GM12864 (cell line): Measurements from ENCODE around the gene HSPBP1.

Source experiments
- DNase-seq: peaks from one replicate; pipeline ENCODE4 v3.0.0-alpha.2; 2011; ENCODE audit warnings: low read depth
- H3K4me3 ChIP-seq: 2 replicates; pipeline ENCODE4 v1.5.1; 2011; ENCODE audit warnings: mild to moderate bottlenecking, low read depth, low read length, control low read depth
- TF ChIP-seq, protein P1 (sequence below): IDR thresholded peaks from 2 replicates; pipeline ENCODE4 v1.5.1; 2011; ENCODE audit warnings: low read depth, mild to moderate bottlenecking, moderate library complexity, low read length, control low read depth, inconsistent platforms; ENCODE audit errors: missing control alignments

Gene HSPBP1

DNA sequence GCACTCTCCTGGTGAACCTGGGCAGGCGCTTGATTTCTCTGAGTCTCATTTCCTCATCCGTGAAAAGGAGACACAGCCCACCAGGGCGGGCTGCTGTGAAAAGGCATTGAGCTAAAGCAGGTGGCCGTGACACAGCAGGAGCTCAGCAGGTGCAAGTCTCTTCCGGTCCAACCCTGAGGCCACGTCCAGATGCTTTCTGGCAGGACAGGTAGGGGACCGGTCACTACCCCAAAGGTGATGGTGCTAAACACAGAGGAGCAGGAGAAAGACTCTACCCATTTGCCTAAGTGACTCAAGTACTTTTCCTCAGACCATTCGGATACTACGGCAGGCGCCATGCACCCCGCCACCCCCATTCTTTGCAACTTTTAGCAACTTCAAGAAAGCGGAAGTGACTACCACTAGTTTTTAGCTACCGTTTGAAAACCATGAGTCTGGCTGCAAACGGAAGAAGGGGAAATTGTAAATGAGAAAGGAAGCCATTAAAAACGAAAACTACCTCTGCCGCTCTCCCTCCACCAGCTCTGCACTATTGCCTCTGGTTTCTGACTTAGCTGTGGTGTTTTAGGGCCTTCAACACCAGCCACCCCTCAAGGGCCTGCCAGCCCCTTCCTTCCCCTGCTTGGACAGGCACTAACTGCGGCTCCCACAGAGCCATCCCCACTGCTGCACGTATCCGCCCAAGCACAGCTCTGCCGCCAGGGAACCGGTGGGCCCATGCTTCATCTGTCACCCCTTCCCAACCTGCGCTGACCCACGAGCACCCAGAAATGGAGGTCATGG, 25.9 kb downstream of the HSPBP1 start:
- DNase-seq = peak; percentile 83
- peak overlapping the region; percentile 93 for H3K4me3 ChIP-seq
- TF ChIP-seq, protein P1, sequence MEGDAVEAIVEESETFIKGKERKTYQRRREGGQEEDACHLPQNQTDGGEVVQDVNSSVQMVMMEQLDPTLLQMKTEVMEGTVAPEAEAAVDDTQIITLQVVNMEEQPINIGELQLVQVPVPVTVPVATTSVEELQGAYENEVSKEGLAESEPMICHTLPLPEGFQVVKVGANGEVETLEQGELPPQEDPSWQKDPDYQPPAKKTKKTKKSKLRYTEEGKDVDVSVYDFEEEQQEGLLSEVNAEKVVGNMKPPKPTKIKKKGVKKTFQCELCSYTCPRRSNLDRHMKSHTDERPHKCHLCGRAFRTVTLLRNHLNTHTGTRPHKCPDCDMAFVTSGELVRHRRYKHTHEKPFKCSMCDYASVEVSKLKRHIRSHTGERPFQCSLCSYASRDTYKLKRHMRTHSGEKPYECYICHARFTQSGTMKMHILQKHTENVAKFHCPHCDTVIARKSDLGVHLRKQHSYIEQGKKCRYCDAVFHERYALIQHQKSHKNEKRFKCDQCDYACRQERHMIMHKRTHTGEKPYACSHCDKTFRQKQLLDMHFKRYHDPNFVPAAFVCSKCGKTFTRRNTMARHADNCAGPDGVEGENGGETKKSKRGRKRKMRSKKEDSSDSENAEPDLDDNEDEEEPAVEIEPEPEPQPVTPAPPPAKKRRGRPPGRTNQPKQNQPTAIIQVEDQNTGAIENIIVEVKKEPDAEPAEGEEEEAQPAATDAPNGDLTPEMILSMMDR = peak; percentile 14

DNA sequence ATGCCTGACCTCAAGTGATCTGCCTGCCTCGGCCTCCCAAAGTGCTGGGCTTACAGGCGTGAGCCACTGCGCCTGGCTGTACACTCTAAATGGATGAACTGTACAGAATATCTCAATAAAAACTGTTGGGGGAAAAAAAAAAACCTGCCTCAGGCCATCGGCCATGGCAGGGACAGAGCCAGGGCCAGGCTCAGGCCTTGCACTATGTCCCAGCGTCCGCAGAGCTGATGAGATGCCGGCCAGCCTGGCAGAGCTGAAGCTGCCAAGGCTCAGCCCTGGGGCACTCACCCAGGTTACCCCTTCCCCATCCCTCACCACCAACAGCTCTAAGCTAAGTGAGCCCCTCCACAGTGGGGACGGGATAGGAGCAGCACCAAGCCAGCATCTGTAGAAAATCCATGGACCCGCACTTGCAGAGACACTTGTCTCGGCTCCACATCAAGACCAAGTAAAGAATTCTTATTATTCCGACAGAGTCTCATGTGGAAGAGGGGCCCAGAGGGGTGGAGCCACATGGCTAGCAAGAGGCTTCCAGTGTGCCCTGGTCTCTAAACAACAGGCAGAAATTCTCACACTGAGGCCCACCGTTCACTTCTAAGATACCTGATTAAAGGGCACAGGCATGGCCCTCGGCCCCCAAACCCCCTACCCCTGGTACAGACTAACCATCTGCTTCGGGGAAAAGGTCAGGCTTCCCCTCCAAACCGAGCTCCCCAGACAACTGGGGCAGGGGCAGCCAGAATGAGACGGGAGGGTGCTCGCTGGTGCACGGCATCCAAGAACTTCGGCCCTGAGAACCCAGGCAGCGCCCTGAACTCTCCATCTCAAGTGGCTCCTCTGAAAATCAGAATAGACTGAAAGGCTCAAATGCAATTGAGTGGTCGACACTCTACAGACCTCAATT, 26.9 kb downstream of the HSPBP1 start:
- TF ChIP-seq, protein P1 = no peak
- H3K4me3 ChIP-seq = peak overlapping the region; percentile 93
- DNase-seq = no peak

DNA sequence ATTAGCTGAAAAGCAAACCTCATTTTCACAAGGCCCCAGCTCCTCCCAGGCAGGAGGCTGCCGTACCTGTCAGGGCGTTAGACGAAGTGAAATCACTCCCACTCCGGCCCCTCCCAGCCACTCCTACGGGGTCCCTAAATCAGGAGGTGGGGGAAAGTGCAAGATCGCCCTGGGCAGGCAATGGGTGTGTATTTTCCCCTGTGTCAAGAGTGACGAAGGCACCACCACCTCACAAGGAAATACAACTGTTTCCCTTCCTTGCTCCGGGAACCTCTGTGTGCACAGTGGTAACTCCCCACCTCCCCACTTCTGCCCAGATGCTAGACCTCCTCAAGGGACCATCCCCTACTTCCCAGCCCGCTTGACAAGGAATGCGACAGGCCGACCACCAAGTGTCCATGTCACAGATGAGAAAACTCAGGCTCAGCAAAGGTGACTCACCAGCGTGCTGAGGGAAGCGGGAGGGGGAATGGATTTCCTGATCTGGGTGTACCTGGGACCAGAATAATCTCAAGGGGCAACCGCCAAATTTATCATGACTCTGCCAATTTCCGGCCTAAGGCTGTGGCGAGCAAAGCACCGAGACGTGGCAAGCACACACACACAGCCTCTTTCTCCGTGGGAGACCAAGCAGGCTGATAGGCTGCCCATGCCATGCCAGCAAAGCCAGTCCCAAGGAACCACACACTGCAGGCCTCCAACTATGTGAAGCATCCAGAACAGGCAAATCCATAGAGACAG, 28.4 kb downstream of the HSPBP1 start:
- peak overlapping the region; percentile 6 for H3K4me3 ChIP-seq
- TF ChIP-seq, protein P1 = no peak
- DNase-seq = no peak

DNA sequence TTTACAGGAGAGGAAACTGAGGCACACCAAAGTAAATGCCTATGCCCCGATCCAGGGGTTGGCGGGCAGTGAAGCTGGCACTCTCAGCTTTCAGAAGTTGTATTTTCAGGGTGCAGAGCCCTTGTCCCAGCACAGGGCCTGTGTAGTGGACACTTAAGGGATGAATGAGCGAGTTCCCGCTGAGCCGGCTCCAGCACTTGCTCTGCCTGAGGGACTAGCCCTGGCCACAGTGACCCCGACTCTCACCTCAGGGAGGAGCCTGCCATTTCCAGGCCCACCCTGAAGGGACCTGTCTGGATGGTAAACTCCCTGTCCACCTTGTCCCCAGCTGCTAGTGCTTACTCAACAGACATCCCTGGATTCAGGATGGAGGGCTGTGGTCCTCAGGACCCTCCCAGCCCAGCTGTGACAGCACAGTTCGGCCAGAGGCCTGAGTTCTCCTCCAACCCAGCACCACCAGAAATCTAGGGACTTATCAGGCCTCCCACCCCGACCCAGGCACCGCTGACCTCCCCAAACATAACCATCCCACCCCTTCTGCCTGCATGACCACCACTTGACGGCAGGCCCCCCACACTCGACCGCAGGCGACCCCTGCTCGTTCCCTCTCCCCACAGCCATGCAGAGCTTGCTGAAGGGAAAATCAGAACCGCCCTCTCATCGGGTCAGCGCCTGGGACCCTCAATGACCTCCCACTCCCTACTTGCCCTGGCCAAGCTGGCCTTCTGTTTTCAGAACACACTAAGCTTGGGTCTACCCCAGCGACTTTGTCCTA, 29.5 kb downstream of the HSPBP1 start:
- no peak for DNase-seq
- TF ChIP-seq, protein P1 = no peak
- H3K4me3 ChIP-seq = no peak overlapping the region

DNA sequence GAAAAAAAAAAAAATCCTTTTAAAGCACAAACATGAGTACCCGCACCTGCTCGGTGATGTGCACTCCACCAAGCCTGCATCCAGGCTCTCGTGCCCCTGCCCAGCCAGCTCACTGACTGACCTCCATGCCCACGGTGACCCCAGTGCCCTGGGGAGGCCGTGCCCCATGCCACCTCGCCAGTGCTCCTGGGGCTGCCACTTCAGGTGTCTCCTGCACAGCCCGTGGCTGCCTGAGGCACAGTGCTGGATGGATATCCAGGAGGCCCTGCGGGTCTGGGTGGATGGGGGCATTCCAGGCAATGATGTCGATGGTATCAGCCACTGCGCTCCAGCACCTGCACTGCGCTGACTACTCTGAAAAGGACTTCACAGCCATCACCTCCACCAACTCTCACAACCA, 30.1 kb downstream of the HSPBP1 start:
- no peak overlapping the region for H3K4me3 ChIP-seq
- TF ChIP-seq, protein P1 = no peak
- DNase-seq = no peak

DNA sequence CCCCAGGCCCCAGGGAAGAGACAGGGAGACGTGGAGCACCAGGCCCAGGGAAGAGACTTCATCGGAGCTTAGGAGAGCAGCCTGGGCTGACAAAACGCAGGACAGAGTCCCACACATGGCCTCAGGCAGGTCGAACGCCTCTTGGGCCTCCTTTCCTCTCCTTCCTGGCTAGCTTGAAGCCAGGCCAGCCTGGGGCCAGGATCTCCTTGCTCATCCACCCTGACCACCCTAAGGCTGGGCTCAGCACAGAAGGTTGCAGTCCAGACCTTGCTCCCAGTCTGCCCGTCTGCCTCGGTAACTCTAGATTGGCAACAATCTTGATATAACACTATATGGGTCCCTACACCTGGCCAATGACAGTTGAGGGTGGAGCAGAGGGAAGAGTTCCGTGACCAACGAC, 31.2 kb downstream of the HSPBP1 start:
- no peak overlapping the region for H3K4me3 ChIP-seq
- no peak for DNase-seq
- TF ChIP-seq, protein P1 = no peak
